ENCODE measurements around the gene ENKD1. TPM values are rescaled to one million over a fixed set of nuclear protein-coding genes. Genes with fewer than 3 reads are reported as not detected.

Gene ENKD1
- total RNA-seq, 1 donor from 2014 or later: 15.5 TPM

- no peaks in the 10 kb centered on the region for H3K27me3 ChIP-seq (ENCODE audit: control insufficient read depth, insufficient read depth, low read length)
- TF ChIP-seq, protein P1, sequence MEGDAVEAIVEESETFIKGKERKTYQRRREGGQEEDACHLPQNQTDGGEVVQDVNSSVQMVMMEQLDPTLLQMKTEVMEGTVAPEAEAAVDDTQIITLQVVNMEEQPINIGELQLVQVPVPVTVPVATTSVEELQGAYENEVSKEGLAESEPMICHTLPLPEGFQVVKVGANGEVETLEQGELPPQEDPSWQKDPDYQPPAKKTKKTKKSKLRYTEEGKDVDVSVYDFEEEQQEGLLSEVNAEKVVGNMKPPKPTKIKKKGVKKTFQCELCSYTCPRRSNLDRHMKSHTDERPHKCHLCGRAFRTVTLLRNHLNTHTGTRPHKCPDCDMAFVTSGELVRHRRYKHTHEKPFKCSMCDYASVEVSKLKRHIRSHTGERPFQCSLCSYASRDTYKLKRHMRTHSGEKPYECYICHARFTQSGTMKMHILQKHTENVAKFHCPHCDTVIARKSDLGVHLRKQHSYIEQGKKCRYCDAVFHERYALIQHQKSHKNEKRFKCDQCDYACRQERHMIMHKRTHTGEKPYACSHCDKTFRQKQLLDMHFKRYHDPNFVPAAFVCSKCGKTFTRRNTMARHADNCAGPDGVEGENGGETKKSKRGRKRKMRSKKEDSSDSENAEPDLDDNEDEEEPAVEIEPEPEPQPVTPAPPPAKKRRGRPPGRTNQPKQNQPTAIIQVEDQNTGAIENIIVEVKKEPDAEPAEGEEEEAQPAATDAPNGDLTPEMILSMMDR (IDR thresholded peaks at IDR 0.05; ENCODE audit: insufficient read depth, low read length, severe bottlenecking): no peak
- H3K4me3 ChIP-seq (ENCODE audit: low read depth, low read length): no peak overlapping the region
- H3K36me3 ChIP-seq (ENCODE audit: control insufficient read depth, insufficient read depth, low read length): peaks cover 12% of the 10 kb centered on the region
- FAIRE-seq: no peak
- no peak for DNase-seq (ENCODE audit: low read depth)
These were observed 19.0 kb upstream of the ENKD1 start for GRCh38 chr16:67685388-67686112.

- Histone ChIP-seq H3K4me3 (ENCODE audit: low read depth, low read length) (no peak overlapping the region), H3K27me3 (ENCODE audit: control insufficient read depth, insufficient read depth, low read length) (no peaks in the 10 kb centered on the region), H3K36me3 (ENCODE audit: control insufficient read depth, insufficient read depth, low read length) (peaks cover 12% of the 10 kb centered on the region)
- FAIRE-seq (no peak), DNase-seq (ENCODE audit: low read depth) (no peak)
- TF ChIP-seq, protein P1 (IDR thresholded peaks at IDR 0.05; ENCODE audit: insufficient read depth, low read length, severe bottlenecking): no peak
These were observed 17.2 kb upstream of the ENKD1 start for GRCh38 chr16:67683767-67684166.

DNA sequence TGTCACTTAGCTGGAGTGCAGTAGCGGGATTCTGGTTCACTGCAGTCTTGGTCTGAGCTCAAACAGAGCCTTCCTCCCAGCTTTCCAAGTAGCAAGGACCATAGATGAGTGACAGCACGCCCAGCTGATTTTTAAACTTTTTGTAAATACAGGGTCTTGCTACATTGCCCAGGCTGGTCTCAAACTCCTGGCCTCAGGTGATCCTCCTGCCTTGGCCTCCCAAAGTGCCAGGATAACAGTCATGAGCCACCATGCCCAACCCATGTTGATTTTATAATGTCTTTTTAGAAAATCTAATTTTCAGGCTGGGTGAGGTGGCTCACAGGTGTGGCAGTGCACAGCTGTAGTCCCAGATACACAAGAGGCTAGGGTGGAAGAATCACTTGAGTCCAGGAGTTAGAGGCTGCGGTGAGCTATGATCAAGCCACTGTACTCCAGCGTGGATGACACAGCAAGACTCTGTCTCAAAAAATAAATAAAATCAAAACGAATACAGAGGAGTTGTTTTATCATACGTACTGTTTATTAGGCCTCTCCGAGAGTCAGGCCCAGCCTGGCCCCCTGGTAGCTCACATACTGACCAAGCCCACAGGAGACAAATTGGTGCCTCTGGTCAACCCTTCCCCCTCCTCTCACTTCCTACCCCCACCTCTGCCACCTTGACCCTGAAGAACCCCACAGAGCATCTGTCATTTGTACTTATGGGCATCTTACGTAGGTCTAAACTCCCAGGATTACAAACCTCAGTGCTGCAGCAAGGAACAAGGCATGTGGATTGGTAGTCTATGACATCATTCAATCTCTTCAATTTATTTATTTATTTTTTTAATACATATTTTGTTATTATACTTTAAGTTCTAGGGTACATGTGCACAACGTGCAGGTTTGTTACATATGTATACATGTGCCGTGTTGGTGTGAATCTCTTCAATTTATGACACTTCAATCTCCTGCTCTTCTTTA is 13.7 kb upstream of the ENKD1 start:
- FAIRE-seq: no peak
- Histone ChIP-seq H3K4me3 (ENCODE audit: low read depth, low read length) (no peak overlapping the region), H3K36me3 (ENCODE audit: control insufficient read depth, insufficient read depth, low read length) (peaks cover 12% of the 10 kb centered on the region), H3K27me3 (ENCODE audit: control insufficient read depth, insufficient read depth, low read length) (no peaks in the 10 kb centered on the region)
- DNase-seq (ENCODE audit: low read depth): no peak
- TF ChIP-seq, protein P1 (IDR thresholded peaks at IDR 0.05; ENCODE audit: insufficient read depth, low read length, severe bottlenecking): no peak

- FAIRE-seq (no peak), DNase-seq (ENCODE audit: low read depth) (no peak)
- Histone ChIP-seq H3K27me3 (ENCODE audit: control insufficient read depth, insufficient read depth, low read length) (no peaks in the 10 kb centered on the region), H3K36me3 (ENCODE audit: control insufficient read depth, insufficient read depth, low read length) (peaks cover 5% of the 10 kb centered on the region), H3K4me3 (ENCODE audit: low read depth, low read length) (no peak overlapping the region)
- TF ChIP-seq, protein P1 (IDR thresholded peaks at IDR 0.05; ENCODE audit: insufficient read depth, low read length, severe bottlenecking): no peak
These were observed 11.9 kb upstream of the ENKD1 start for GRCh38 chr16:67678354-67679023.

- TF ChIP-seq, protein P1 (IDR thresholded peaks at IDR 0.05; ENCODE audit: insufficient read depth, low read length, severe bottlenecking): no peak
- DNase-seq (ENCODE audit: low read depth) (no peak), FAIRE-seq (no peak)
- Histone ChIP-seq H3K36me3 (ENCODE audit: control insufficient read depth, insufficient read depth, low read length) (peaks cover 3% of the 10 kb centered on the region), H3K4me3 (ENCODE audit: low read depth, low read length) (no peak overlapping the region), H3K27me3 (ENCODE audit: control insufficient read depth, insufficient read depth, low read length) (no peaks in the 10 kb centered on the region)
These were observed 11.2 kb upstream of the ENKD1 start for GRCh38 chr16:67677712-67678111.
